Activated CD8-positive, alpha-beta memory T cell treated with anti-CD3 and anti-CD28 coated beads, Interleukin-2, amount 10 ng/mL, durations not matched to agents 7 days and 5 days (primary cell): Measurements from ENCODE around the gene RMC1. TPM values are rescaled to one million over a fixed set of nuclear protein-coding genes. Genes with fewer than 3 reads are reported as not detected.
A peak's percentile ranks its signal among the peaks of the same experiment; 100 is the strongest.

Source experiments
- ATAC-seq: fragments of 150-1000 bp; cut with Tn5 transposase; one replicate; pipeline ENCODE4 v1.10.0; 2021; ENCODE audit warnings: moderate library complexity
- CTCF ChIA-PET: fragments of 350-600 bp; sonication (Branson Sonifier 250); formaldehyde crosslinking; loops from one replicate; lab custom pipeline; 2021; ENCODE audit warnings: antibody characterized with exemption; lab: Charles Lee
- DNase-seq: peaks from one replicate; pipeline ENCODE4 v3.0.0-alpha.2; 2020
- H3K27ac Mint-ChIP-seq: one replicate; pipeline ENCODE4 v1.8.0; 2021; ENCODE audit warnings: mild to moderate bottlenecking, mixed read lengths
- H3K27me3 Mint-ChIP-seq: one replicate; pipeline ENCODE4 v1.8.0; 2021; ENCODE audit warnings: mixed read lengths
- H3K36me3 Mint-ChIP-seq: one replicate; pipeline ENCODE4 v1.8.0; 2021; ENCODE audit warnings: mild to moderate bottlenecking, mixed read lengths
- H3K4me1 Mint-ChIP-seq: one replicate; pipeline ENCODE4 v1.8.0; 2021; ENCODE audit warnings: mixed read lengths
- H3K4me3 Mint-ChIP-seq: one replicate; pipeline ENCODE4 v1.8.0; 2021; ENCODE audit warnings: mild to moderate bottlenecking, moderate library complexity, mixed read lengths
- H3K9me3 Mint-ChIP-seq: one replicate; pipeline ENCODE4 v1.8.0; 2022; ENCODE audit warnings: low read depth, mixed read lengths
- total RNA-seq, 2 experiments: library from RNA; stranded (reverse); gene quantifications; one replicate each; pipeline ENCODE4 v1.2.3, GENCODE V29; 2021

Gene RMC1
- total RNA-seq, 2 experiments from 2014 or later: 48.7 to 51.7 TPM

DNA sequence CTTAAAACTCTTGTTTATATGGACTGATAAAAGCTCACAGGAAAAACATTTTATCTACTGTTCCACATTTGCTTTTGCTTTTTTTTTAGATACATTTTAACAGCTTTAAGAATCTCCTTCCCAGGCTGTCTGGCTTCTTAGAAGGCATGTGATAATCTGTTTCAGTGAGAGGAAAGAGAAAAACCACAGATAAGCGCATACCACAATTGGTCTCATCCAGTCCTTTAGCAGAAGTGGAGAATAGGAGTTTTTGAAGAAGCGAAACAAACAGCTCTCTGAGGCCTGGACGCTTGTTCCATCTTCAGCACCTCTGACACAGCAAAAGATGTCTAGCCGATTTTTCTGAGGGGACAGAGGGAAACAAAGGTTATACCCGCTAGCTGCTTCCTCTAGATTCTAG is 37.6 kb downstream of the RMC1 start:
- peak overlapping the region; percentile 72 for H3K27ac Mint-ChIP-seq
- H3K4me1 Mint-ChIP-seq: peaks cover 35% of the 10 kb centered on the region
- ATAC-seq (peak; percentile 68), DNase-seq (peak; percentile 56)
- H3K9me3 Mint-ChIP-seq: no peaks in the 10 kb centered on the region
- no peaks in the 10 kb centered on the region for H3K27me3 Mint-ChIP-seq
- CTCF ChIA-PET: interaction anchor here (0.9 to 2.4 kb wide), 9 partner anchors 10 to 163 kb away, joined by 3 to 10 read pairs (median 4); no protein-coding TSS in a partner anchor
- H3K4me3 Mint-ChIP-seq: peak overlapping the region; percentile 41
- peaks cover 64% of the 10 kb centered on the region for H3K36me3 Mint-ChIP-seq

DNA sequence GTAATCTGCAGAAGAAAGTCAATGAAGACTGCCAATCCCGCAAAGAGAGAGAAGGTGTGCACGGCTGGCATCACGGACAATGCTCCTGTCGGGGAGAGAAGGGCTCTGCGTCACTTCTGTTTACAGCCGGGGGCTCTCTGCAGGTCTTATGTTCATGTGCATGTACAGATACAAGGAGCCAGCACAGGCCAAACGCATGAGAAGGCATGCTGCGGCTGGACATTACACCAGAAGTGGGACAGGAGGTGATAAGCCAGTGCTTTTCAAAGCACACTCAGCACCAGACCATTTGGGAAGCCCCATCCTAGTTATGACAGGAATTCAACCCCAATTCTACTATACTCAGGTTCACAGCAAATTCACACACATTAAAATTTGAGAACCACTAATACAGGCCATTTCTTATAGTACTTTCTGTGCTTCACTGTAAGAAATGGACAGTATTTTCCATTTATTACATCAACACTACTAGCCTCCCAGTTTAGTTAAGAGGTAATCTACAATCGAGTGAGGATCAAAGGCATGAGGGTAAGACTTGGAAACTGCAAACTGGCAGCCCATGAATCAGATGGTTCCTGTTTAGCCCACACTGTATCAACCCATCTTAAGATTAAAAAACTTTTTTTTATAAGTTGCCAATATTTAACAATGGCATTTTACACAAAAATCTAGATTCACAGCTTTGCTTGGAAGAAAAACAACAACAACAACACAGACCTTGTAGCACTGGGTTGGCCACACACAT is 38.2 kb downstream of the RMC1 start:
- Mint-ChIP-seq H3K27ac (peak overlapping the region; percentile 72), H3K9me3 (no peaks in the 10 kb centered on the region), H3K4me3 (peak overlapping the region; percentile 41), H3K4me1 (peaks cover 37% of the 10 kb centered on the region), H3K27me3 (no peaks in the 10 kb centered on the region), H3K36me3 (peaks cover 61% of the 10 kb centered on the region)
- CTCF ChIA-PET: interaction anchor here (0.9 to 2.4 kb wide), 9 partner anchors 10 to 162 kb away, joined by 3 to 11 read pairs (median 4); no protein-coding TSS in a partner anchor
- no peak for ATAC-seq
- no peak for DNase-seq

DNA sequence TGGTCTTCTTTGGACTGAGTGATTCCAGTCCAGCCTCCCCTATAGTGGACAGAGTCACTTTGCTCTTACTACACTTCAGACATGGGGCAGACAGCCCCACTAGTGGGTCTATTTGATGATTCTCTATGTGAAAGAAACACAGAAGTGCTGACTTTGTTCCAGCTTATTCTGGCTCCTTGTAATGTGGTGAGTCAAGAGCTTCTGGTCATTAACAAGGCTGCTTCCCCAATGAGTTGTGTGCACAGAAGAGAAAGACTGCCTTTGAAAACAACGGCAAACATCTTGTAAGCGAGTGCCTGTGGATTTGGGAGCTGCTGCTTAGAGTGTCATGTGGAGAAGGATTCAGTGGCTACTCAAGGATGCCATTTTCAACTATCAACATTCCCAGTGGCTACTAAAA is 39.1 kb downstream of the RMC1 start:
- Mint-ChIP-seq H3K4me3 (no peak overlapping the region), H3K36me3 (peaks cover 59% of the 10 kb centered on the region), H3K4me1 (peaks cover 37% of the 10 kb centered on the region), H3K27me3 (no peaks in the 10 kb centered on the region), H3K27ac (peak overlapping the region; percentile 24), H3K9me3 (no peaks in the 10 kb centered on the region)
- DNase-seq (no peak), ATAC-seq (no peak)
- CTCF ChIA-PET: interaction anchor here (0.5 to 2.1 kb wide), 3 partner anchors 26 to 189 kb away, joined by 4 to 11 read pairs (median 5); no protein-coding TSS in a partner anchor

DNA sequence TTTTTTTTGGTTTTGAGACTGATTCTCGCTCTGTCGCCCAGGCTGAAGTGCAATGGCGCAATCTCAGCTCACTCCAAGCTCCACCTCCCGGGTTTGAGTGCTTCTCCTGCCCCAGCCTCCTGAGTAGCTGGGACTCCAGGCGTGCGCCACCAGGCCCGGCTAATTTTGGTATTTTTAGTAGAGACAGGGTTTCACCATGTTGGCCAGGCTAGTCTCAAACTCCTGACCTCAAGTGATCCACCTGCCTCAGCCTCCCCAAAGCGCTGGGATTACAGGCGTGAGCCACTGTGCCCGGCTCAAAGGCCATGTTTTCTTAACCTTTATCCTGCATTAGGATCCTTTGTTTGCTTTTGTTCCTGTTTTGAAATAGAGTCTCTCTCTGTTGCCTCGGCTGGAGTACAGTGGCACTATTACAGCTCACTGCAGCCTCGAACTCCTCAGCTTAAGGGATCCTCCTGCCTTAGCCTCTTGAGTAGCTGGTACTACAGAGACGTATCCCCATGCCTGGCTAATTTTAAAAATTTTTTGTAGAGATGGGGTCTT is 42.0 kb downstream of the RMC1 start:
- H3K4me3 Mint-ChIP-seq: no peak overlapping the region
- peaks cover 22% of the 10 kb centered on the region for H3K4me1 Mint-ChIP-seq
- no peaks in the 10 kb centered on the region for H3K27me3 Mint-ChIP-seq
- CTCF ChIA-PET: interaction anchor here (1.6 kb wide), 1 partner anchor 47 kb away, joined by 3 read pairs; no protein-coding TSS in a partner anchor
- no peaks in the 10 kb centered on the region for H3K9me3 Mint-ChIP-seq
- ATAC-seq: no peak
- peaks cover 38% of the 10 kb centered on the region for H3K36me3 Mint-ChIP-seq
- H3K27ac Mint-ChIP-seq: no peak overlapping the region
- DNase-seq: no peak

DNA sequence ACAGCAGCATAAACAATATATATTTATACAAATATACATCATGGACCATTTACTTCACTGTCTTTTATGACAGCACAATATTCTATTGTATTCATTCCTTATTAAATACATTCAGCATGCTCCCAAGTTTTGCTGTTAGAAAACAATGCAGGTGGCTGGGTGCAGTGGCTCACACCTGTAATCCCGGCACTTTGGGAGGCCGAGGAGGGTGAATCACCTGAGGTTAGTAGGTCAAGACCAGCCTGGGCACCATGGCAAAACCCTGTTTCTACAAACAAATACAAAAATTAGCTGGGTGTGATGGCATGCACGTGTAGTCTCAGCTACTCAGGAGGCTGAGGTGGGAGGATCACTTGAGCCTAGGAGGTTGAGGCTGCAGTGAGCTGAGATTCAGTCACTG is 44.0 kb downstream of the RMC1 start:
- Mint-ChIP-seq H3K4me1 (peaks cover 5% of the 10 kb centered on the region), H3K27me3 (no peaks in the 10 kb centered on the region), H3K27ac (no peak overlapping the region), H3K4me3 (no peak overlapping the region), H3K36me3 (peaks cover 41% of the 10 kb centered on the region), H3K9me3 (no peaks in the 10 kb centered on the region)
- CTCF ChIA-PET: no interaction called here
- ATAC-seq (no peak), DNase-seq (no peak)

DNA sequence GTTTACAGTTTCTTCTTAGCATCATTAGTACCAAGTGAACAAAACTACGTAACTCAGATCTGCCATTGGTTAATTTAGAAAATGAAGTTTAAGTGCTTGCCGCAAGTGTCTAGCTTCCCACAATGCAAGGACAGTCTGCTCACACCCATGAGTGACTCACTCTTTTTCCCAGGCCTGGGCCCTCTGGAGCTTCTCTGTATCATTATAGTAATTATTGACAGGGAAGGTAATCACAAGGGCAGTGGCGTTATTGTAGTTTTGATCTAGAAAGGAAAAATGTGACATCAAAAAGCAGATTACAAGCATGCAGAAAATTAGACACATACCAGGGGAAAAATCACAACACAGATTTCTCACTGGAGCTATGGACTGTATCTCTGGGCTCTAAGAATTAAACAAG is 44.5 kb downstream of the RMC1 start:
- Mint-ChIP-seq H3K27ac (no peak overlapping the region), H3K9me3 (no peaks in the 10 kb centered on the region), H3K27me3 (no peaks in the 10 kb centered on the region), H3K4me1 (peaks cover 2% of the 10 kb centered on the region), H3K36me3 (peaks cover 39% of the 10 kb centered on the region), H3K4me3 (no peak overlapping the region)
- ATAC-seq (no peak), DNase-seq (no peak)
- CTCF ChIA-PET: interaction anchor here (0.7 kb wide), 1 partner anchor 294 kb away, joined by 3 read pairs; no protein-coding TSS in a partner anchor

DNA sequence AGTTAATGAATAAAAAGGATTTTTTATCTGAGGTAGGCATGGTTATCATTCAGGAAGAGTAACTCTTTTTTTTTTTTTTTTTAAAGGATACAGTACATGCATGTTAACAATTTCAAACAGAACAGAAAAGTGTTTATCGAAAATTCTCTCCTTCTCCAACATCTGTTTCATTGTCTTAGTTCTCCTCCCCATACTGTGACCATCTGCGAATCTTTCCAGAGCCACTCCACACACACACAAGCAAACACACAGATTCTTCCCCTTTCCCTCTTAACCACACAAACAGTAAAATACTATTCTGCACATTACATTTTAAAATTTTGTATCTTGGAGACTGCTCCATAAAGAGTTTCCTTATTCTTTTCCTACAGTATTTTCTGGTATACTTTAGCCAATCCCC is 45.0 kb downstream of the RMC1 start:
- no peaks in the 10 kb centered on the region for H3K9me3 Mint-ChIP-seq
- peaks cover 2% of the 10 kb centered on the region for H3K4me1 Mint-ChIP-seq
- DNase-seq (no peak), ATAC-seq (no peak)
- CTCF ChIA-PET: interaction anchor here (0.7 kb wide), 1 partner anchor 294 kb away, joined by 3 read pairs; no protein-coding TSS in a partner anchor
- H3K27me3 Mint-ChIP-seq: no peaks in the 10 kb centered on the region
- H3K4me3 Mint-ChIP-seq: no peak overlapping the region
- peaks cover 40% of the 10 kb centered on the region for H3K36me3 Mint-ChIP-seq
- no peak overlapping the region for H3K27ac Mint-ChIP-seq

DNA sequence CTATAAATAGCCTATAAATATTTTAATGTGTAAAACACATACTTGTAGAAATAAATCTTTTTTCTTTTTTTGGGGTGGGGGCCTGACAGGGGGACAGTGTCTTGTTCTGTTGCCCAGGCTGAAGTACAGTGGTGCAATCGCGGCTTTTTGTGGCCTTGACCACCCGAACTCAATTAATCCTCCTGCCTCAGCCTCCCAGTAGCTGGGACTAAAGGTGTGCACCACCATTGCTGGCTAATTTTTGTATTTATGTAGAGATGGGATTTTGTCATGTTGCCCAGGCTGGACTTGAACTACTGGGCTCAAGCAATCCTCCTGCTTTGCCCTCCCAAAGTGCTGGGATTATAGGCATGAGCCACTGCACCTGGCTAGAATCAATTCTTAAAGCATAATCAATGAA is 45.4 kb downstream of the RMC1 start:
- no peaks in the 10 kb centered on the region for H3K9me3 Mint-ChIP-seq
- CTCF ChIA-PET: no interaction called here
- no peaks in the 10 kb centered on the region for H3K27me3 Mint-ChIP-seq
- DNase-seq (no peak), ATAC-seq (no peak)
- peaks cover 2% of the 10 kb centered on the region for H3K4me1 Mint-ChIP-seq
- H3K4me3 Mint-ChIP-seq: no peak overlapping the region
- H3K36me3 Mint-ChIP-seq: peaks cover 38% of the 10 kb centered on the region
- H3K27ac Mint-ChIP-seq: no peak overlapping the region

DNA sequence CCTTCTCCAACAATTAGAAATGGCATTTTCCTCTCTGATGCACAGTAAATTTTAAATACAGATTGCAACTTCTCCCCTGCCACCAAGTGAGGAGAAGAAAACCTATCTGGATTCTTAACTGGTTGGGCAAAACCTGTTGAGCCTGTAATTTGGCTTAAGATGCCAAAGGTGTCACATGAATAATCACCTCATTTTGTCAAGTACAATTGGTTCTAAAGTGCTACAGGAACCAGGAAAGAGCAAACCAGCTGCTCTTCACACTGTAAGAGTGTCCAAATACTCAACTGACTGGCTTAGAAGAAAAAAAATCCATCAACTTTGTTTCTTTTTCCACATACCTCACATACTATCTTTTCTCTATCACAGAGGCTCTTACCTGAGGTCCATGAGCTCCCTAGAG is 47.6 kb downstream of the RMC1 start:
- Mint-ChIP-seq H3K4me1 (peaks cover 2% of the 10 kb centered on the region), H3K27ac (no peak overlapping the region), H3K9me3 (no peaks in the 10 kb centered on the region), H3K27me3 (no peaks in the 10 kb centered on the region), H3K4me3 (no peak overlapping the region), H3K36me3 (peaks cover 37% of the 10 kb centered on the region)
- CTCF ChIA-PET: interaction anchor here (0.7 kb wide), 1 partner anchor 54 kb away, joined by 3 read pairs; no protein-coding TSS in a partner anchor
- ATAC-seq (no peak), DNase-seq (no peak)

DNA sequence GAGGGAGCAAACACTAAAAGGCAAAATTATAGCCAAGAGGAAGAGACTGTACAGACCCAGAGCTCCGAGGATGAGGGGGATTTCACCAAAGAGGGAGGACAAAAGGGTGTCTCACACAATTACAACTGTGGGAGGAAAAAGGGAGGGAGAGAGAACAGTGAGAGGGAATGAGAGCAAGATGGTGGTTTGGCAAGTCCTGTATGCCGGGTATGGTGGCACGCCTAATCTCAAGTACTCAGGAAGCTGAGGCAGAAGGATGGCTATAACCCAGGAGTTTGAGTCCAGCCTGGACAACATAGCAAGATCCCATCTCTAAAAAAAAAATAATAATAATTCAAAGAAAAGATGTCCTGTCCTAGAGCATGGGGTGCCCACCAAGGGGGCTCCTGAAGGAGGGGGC is 48.7 kb downstream of the RMC1 start:
- H3K9me3 Mint-ChIP-seq: no peaks in the 10 kb centered on the region
- no peak overlapping the region for H3K4me3 Mint-ChIP-seq
- peaks cover 38% of the 10 kb centered on the region for H3K36me3 Mint-ChIP-seq
- no peaks in the 10 kb centered on the region for H3K4me1 Mint-ChIP-seq
- no peaks in the 10 kb centered on the region for H3K27me3 Mint-ChIP-seq
- DNase-seq: no peak
- CTCF ChIA-PET: interaction anchor here (1.7 to 2.2 kb wide), 2 partner anchors 35 to 36 kb away, joined by 4 to 6 read pairs; no protein-coding TSS in a partner anchor
- no peak overlapping the region for H3K27ac Mint-ChIP-seq
- no peak for ATAC-seq

DNA sequence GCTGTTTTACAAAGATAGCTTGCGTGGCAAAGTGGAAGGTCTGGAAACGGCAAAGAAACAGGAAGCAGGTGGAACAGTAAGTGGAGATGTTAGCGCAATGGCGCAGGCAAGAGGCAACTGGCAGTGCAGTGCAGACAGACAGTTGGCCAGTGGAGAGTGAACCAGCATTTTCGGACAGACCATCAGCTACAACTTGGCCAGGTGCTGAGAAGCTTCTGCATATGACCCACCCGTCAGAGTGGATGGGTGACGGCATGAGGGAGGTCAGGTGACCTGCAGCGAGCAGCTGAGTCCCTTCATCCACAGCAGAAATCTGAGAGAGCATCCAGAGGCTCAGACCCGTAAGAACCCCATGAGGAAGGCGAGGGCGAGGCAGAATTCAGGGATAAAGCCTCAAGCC is 49.2 kb downstream of the RMC1 start:
- DNase-seq (no peak), ATAC-seq (no peak)
- CTCF ChIA-PET: interaction anchor here (0.9 to 2.2 kb wide), 3 partner anchors 35 to 56 kb away, joined by 3 to 6 read pairs (median 4); no protein-coding TSS in a partner anchor
- Mint-ChIP-seq H3K27ac (no peak overlapping the region), H3K27me3 (no peaks in the 10 kb centered on the region), H3K4me3 (no peak overlapping the region), H3K9me3 (no peaks in the 10 kb centered on the region), H3K36me3 (peaks cover 40% of the 10 kb centered on the region), H3K4me1 (no peaks in the 10 kb centered on the region)

DNA sequence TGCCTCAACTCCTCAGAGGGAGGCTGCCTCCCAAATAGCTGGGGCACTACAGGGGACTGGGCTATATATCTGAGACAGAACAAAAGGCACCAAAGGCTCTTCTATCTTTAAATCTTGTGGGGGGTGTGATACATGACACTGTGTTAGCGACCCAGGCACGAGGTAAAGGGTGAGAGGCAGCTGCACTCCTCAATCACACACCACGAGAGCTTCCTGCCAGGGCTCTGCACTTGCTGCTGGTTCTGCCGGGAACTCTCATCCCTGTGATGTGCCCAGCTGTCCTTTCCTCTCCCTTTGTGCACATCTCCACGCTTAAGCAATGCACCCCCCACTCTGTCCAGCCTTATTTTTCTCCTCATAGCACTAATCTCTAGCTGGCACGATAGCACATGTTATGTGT is 50.6 kb downstream of the RMC1 start:
- Mint-ChIP-seq H3K4me3 (no peak overlapping the region), H3K27ac (no peak overlapping the region), H3K27me3 (no peaks in the 10 kb centered on the region), H3K9me3 (no peaks in the 10 kb centered on the region), H3K36me3 (peaks cover 42% of the 10 kb centered on the region), H3K4me1 (no peaks in the 10 kb centered on the region)
- CTCF ChIA-PET: interaction anchor here (1.4 to 1.7 kb wide), 3 partner anchors 13 to 39 kb away, joined by 3 to 5 read pairs (median 4); no protein-coding TSS in a partner anchor
- no peak for DNase-seq
- no peak for ATAC-seq

DNA sequence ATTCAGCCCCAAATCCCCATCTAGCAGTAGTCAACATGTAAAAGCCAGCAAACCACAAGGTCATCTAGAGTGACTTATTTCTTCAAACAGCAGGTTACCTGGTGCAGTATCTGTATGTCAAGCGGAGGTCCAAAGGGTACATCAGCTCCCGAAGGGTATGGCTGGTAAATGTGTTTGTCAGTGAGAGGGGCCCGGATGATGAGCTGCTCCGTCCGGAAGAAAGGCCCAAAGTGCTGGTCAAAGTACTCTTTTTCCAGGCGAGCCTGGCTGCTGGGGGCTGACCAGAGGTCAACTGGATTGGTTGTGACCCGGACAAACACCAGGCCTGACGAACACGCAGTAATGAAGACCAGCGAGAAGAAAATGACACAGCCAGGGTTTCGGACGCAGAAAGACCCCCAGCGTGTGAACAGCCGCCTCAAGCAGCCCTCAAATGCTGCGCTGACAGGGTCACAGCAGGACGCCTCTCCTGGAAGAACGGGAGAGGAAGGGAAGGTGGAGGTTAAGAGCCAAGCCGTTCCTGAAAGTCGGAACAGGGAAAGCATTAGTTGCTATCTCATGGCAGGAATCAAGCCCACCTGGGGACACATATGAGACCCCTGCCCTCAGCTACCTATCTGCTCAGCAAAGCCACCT is 53.0 kb downstream of the RMC1 start:
- DNase-seq: no peak
- Mint-ChIP-seq H3K4me1 (no peaks in the 10 kb centered on the region), H3K27ac (no peak overlapping the region), H3K9me3 (no peaks in the 10 kb centered on the region), H3K27me3 (no peaks in the 10 kb centered on the region), H3K36me3 (peaks cover 54% of the 10 kb centered on the region), H3K4me3 (no peak overlapping the region)
- ATAC-seq: no peak
- CTCF ChIA-PET: interaction anchor here (0.5 kb wide), 1 partner anchor 159 kb away, joined by 3 read pairs; no protein-coding TSS in a partner anchor
